K562 (cell line): ENCODE results near the gene SZT2. TPM values are rescaled to one million over a fixed set of nuclear protein-coding genes. Genes with fewer than 3 reads are reported as not detected.

Experiments used
- ATAC-seq: fragments of 200-7000 bp; cut with Tn5 transposase; 3 replicates; pipeline ENCODE4 v1.9.1; 2020; ENCODE audit warnings: moderate library complexity
- BruUV-seq: library from RNA; stranded (reverse); fragments of 400-500 nt; replicated peaks from 2 replicates; lab custom pipeline; 2021; lab: Mats Ljungman, UMichigan
- CTCF ChIA-PET: fragments of 300-600 bp; formaldehyde crosslinking; extraction: SDS; loops from one replicate; lab custom pipeline; 2021; ENCODE audit warnings: low intra/inter-chr PET ratio; lab: Yijun Ruan, JAX
- POLR2A ChIA-PET: fragments of 300-600, 350-650 bp; sonication (Branson Sonifier 250); formaldehyde crosslinking; extraction: SDS; loops from one replicate; lab custom pipeline; 2021; ENCODE audit warnings: antibody characterized with exemption, inconsistent platforms; lab: Yijun Ruan, JAX
- DNase-seq, 4 experiments: peaks; one replicate each; pipeline versions ENCODE4 v3.0.0 to v3.0.0-alpha.2; 2011 to 2018; ENCODE audit warnings: low spot score in 3 of 4, mixed read lengths in 3 of 4; ENCODE audit errors: extremely low read depth in 1 of 4
- FAIRE-seq: peaks from 2 replicates; lab custom pipeline; 2011; peaks lifted over from hg19 to GRCh38; lab: Jason Lieb, UNC
- H2AFZ ChIP-seq: 2 replicates; pipeline ENCODE4 v1.6.0; 2011; ENCODE audit warnings: low read depth, low read length, control low read depth, inconsistent platforms
- H3K27ac ChIP-seq: fragments of 200-600 bp; 3 replicates; pipeline ENCODE4 v1.8.0; 2011; ENCODE audit warnings: low read depth, mild to moderate bottlenecking, control low read depth, inconsistent platforms, low read length, moderate library complexity, mixed read lengths; ENCODE audit errors: extremely low read depth
- H3K27me3 ChIP-seq, 2 experiments: fragments of 300-600 bp in 1 of 2; 2 replicates in 1 of 2; 3 replicates in 1 of 2; pipeline versions ENCODE4 v1.6.0 to v1.8.0; 2011; ENCODE audit warnings: inconsistent platforms in 2 of 2, low read length in 2 of 2, mild to moderate bottlenecking in 1 of 2, mixed read lengths in 1 of 2, moderate library complexity in 1 of 2; ENCODE audit not compliant: control insufficient read depth in 2 of 2, insufficient read depth in 2 of 2
- H3K36me3 ChIP-seq: fragments of 300-600 bp; 3 replicates; pipeline ENCODE4 v1.8.0; 2011; ENCODE audit warnings: mild to moderate bottlenecking, low read length, inconsistent platforms; ENCODE audit not compliant: control insufficient read depth, insufficient read depth
- H3K4me1 ChIP-seq, 2 experiments: fragments of 200-600 bp in 1 of 2; replicated peaks in 1 of 2; 2 replicates in 1 of 2; 3 replicates in 1 of 2; pipeline versions ENCODE4 v1.5.1 to v1.8.0; 2011; ENCODE audit warnings: inconsistent platforms in 2 of 2, low read length in 2 of 2, mild to moderate bottlenecking in 1 of 2, mixed read lengths in 1 of 2, moderate library complexity in 1 of 2; ENCODE audit not compliant: control insufficient read depth in 2 of 2, insufficient read depth in 2 of 2
- H3K4me2 ChIP-seq: 2 replicates; pipeline ENCODE4 v1.6.1; 2011; ENCODE audit warnings: low read length, control low read depth, inconsistent platforms, mixed read lengths; ENCODE audit not compliant: insufficient read depth
- H3K4me3 ChIP-seq: fragments of 200-600 bp; sonication (generic), shearing (Covaris generic); 2 replicates; pipeline ENCODE4 v1.5.1; 2016; ENCODE audit warnings: control low read depth, inconsistent platforms
- H3K79me2 ChIP-seq: fragments of 200-600 bp; 3 replicates; pipeline ENCODE4 v1.8.0; 2011; ENCODE audit warnings: low read length, inconsistent platforms; ENCODE audit not compliant: control insufficient read depth, insufficient read depth
- H3K9ac ChIP-seq, 2 experiments: 2 replicates each; pipeline versions ENCODE4 v1.6.0 to v1.6.1; 2011; ENCODE audit warnings: low read depth in 2 of 2, low read length in 2 of 2, control low read depth in 1 of 2, inconsistent platforms in 1 of 2, mild to moderate bottlenecking in 1 of 2, mixed read lengths in 1 of 2; ENCODE audit not compliant: insufficient read depth in 1 of 2
- H3K9me1 ChIP-seq: one replicate; pipeline ENCODE4 v1.6.0; 2011; ENCODE audit warnings: inconsistent platforms, mild to moderate bottlenecking, low read length, moderate library complexity; ENCODE audit not compliant: control insufficient read depth, insufficient read depth
- H3K9me3 ChIP-seq: replicated peaks from 2 replicates; pipeline ENCODE4 v1.5.1; 2011; ENCODE audit warnings: low read depth, low read length, inconsistent platforms; ENCODE audit not compliant: control insufficient read depth, insufficient read depth
- H4K20me1 ChIP-seq: replicated peaks from 2 replicates; pipeline ENCODE4 v1.6.1; 2011; ENCODE audit warnings: low read length, inconsistent platforms, mixed read lengths; ENCODE audit not compliant: control insufficient read depth, insufficient read depth
- BACH1 ChIP-seq: fragments of 200-800 bp; sonication (Bioruptor generic); IDR thresholded peaks from 2 replicates; pipeline ENCODE4 v1.6.1; 2016; ENCODE audit warnings: missing genetic modification characterization, missing compliant biosample characterization
- BDP1 ChIP-seq: IDR thresholded peaks from 3 replicates; pipeline ENCODE4 v1.6.1; 2011; ENCODE audit not compliant: insufficient read length, insufficient read depth
- CBX1 ChIP-seq: sonication (generic); IDR thresholded peaks from 2 replicates; pipeline ENCODE4 v1.6.1; 2016; ENCODE audit warnings: antibody characterized with exemption, low read depth, mild to moderate bottlenecking
- CHD1 ChIP-seq: fragments of 200-600 bp; sonication (generic); IDR thresholded peaks from one replicate; pipeline ENCODE4 v1.6.1; 2012; ENCODE audit warnings: mild to moderate bottlenecking, moderate library complexity, low read length, inconsistent platforms
- EP300 ChIP-seq: IDR thresholded peaks from 2 replicates; pipeline ENCODE4 v1.6.1; 2012; ENCODE audit warnings: low read length, improper control_type of control experiment
- ESRRA ChIP-seq: fragments of 450-650 bp; IDR thresholded peaks from 2 replicates; pipeline ENCODE4 v1.6.1; 2014; ENCODE audit warnings: low read depth, mild to moderate bottlenecking, moderate library complexity, borderline replicate concordance
- GATA2 ChIP-seq: sonication (generic); formaldehyde crosslinking; IDR thresholded peaks from 2 replicates; pipeline ENCODE4 v1.4.0; 2020; ENCODE audit warnings: mild to moderate bottlenecking, missing genetic modification reagents
- HSF4 ChIP-seq: fragments of 250-450 bp; sonication (Bioruptor Pico); IDR thresholded peaks from 2 replicates; pipeline ENCODE4 v2.1.2; 2022; ENCODE audit warnings: mild to moderate bottlenecking, moderate library complexity, borderline replicate concordance
- IRF2 ChIP-seq: sonication (generic); formaldehyde crosslinking; IDR thresholded peaks from 2 replicates; pipeline ENCODE4 v1.8.1; 2022; ENCODE audit warnings: mild to moderate bottlenecking, missing genetic modification reagents
- MTF1 ChIP-seq: fragments of 250-450 bp; sonication (Bioruptor Pico); IDR thresholded peaks from 2 replicates; pipeline ENCODE4 v1.9.0; 2021; ENCODE audit warnings: moderate library complexity, mild to moderate bottlenecking, inconsistent platforms, borderline replicate concordance
- STAT5B ChIP-seq: fragments of 250-450 bp; sonication (Bioruptor Pico); IDR thresholded peaks from 2 replicates; pipeline ENCODE4 v1.8.0; 2021; ENCODE audit warnings: mild to moderate bottlenecking, inconsistent platforms
- U2AF2 ChIP-seq: fragments of 200-400 bp; formaldehyde crosslinking; optimal IDR thresholded peaks from 2 replicates; pipeline ENCODE3; 2017; ENCODE audit warnings: low read depth, mild to moderate bottlenecking, low read length
- ZNF644 ChIP-seq: fragments of 200-800 bp; sonication (Bioruptor generic); IDR thresholded peaks from 2 replicates; pipeline ENCODE4 v1.6.1; 2016; ENCODE audit warnings: low read depth, missing genetic modification characterization, missing compliant biosample characterization
- ZNF696 ChIP-seq: fragments of 250-450 bp; sonication (Bioruptor Pico); conservative IDR thresholded peaks from 2 replicates; pipeline ENCODE4 v1.4.0; 2020; ENCODE audit warnings: mild to moderate bottlenecking, moderate library complexity
- ZNF699 ChIP-seq: fragments of 250-450 bp; sonication (Bioruptor Pico); IDR thresholded peaks from 2 replicates; pipeline ENCODE4 v1.8.0; 2021; ENCODE audit warnings: mild to moderate bottlenecking, moderate library complexity; ENCODE audit not compliant: insufficient replicate concordance
- WGBS: fragments of 100-300 bp; shearing (Covaris generic); methylation state at CpG from one replicate; pipeline ENCODE4 v1.1.6; 2016; ENCODE audit warnings: low coverage, mixed read lengths; ENCODE audit not compliant: insufficient coverage; ENCODE audit errors: missing lambda C conversion rate; 5-methylcytosine and 5-hydroxymethylcytosine counted together
- in situ Hi-C: fragments of 300-500 bp; cut with MboI; formaldehyde crosslinking; loops from 4 replicates; pipeline ENCODE4 v1.15.0; 2018; ENCODE audit warnings: inconsistent platforms, mixed read lengths
- intact Hi-C: fragments of 100-400 bp; cut with micrococcal nuclease; formaldehyde crosslinking; loops from 2 replicates; pipeline ENCODE4 v1.14.2; 2022
- polyA plus RNA-seq, 8 experiments: library from polyadenylated mRNA; depleted of rRNA in 4 of 8; stranded (reverse) in 5 of 8; unstranded in 3 of 8; fragments of >200 nt; fragmentation: Nextera tagmentation in 2 of 8; fragmentation: Illumina TruSeq in 1 of 8; extraction: Ambion mirVana in 2 of 8; extraction: Trizol in 1 of 8; gene quantifications; 2 replicates each; pipeline versions ENCODE4 v1.2.1 to v1.2.3, GENCODE V29; 2011 to 2014; ENCODE audit warnings: inconsistent platforms in 1 of 8, missing spikeins in 1 of 8
- total RNA-seq, 7 experiments: library from RNA; depleted of rRNA in 6 of 7; stranded (reverse); fragments of >200 nt in 6 of 7; fragmentation: Illumina TruSeq in 2 of 7; extraction: Trizol in 2 of 7; gene quantifications; 2 replicates each; pipeline versions ENCODE4 v1.2.1 to v1.2.3, GENCODE V29; 2011 to 2021; ENCODE audit warnings: low replicate concordance in 1 of 7
- TF ChIP-seq, protein P1 (sequence below), 2 experiments: fragments of 250-450 bp in 1 of 2; fragments of 450-650 bp in 1 of 2; sonication (Bioruptor Pico) in 1 of 2; IDR thresholded peaks; 2 replicates each; pipeline versions ENCODE4 v1.6.1 to v1.8.0; 2016 to 2021; ENCODE audit warnings: mild to moderate bottlenecking in 2 of 2, moderate library complexity in 2 of 2, missing compliant biosample characterization in 1 of 2, missing genetic modification characterization in 1 of 2
- TF ChIP-seq, protein P2 (sequence below): fragments of 250-450 bp; sonication (Bioruptor Pico); IDR thresholded peaks from 2 replicates; pipeline ENCODE4 v1.5.0; 2022; ENCODE audit warnings: mild to moderate bottlenecking

SZT2 gene
- total and polyA plus RNA-seq, 9 of the 15 experiments (the other 6 are each of a cell fraction or from before 2014, with no cell fraction given), result 0.88 to 31.0 (median 12.8) TPM

DNA sequence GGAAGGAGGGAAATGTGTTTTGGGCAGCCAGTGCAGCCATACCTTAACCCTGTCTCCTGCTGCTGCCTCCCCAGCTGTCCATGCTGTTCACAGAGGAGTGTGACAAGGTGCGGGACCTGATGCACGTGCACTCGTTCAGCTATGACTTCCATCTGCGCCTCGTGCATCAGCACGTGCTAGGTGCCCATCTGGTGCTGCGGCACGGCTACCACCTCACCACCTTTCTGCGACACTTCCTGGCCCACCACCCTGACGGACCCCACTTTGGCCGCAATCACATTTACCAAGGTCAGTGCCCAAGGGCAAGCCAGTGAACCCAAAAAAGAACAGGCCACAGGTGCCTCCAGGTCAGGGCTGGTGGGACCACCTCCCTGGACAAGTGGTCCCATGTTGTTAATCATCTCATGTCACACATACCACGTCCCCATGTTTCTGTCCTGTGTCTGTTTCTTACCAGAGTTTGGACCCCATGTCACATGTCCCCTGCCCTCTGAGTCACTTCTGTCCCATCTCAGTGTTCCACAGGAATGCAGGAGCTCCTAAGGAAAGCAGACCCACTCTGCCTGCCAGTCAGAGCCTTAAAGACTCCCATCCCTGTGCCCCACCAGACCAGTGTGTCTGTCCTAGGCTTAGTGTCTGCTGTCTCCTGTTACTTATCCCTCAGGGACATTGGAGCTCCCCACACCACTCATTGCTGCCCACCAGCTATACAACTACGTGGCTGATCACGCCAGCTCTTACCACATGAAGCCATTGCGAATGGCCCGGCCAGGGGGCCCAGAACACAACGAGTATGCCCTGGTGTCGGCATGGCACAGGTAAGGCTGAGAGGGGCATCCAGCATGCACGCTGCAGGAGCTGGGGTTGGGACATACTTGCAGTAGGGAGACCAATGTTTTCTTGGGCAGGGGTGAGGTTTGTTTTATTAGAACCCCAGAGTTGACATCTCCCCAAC is 57.5 kb downstream of the SZT2 start:
- intact Hi-C loops, result no loop called here
- Histone ChIP-seq H2AFZ (no peak overlapping the region), H3K4me2 (no peak overlapping the region), H3K9me3 (no peaks in the 10 kb centered on the region), H4K20me1 (peaks cover 4% of the 10 kb centered on the region; the same call in 1 of the 2 replicates), H3K27ac (no peak overlapping the region), H3K9ac (no peak overlapping the region; a peak in 1 of 4 replicates), H3K4me1 (peaks cover 8 to 14% of the 10 kb centered on the region in 2 experiments; a peak in 4 of 5 replicates), H3K27me3 (no peaks in the 10 kb centered on the region), H3K4me3 (no peak overlapping the region), H3K36me3 (peaks cover 67% of the 10 kb centered on the region; the same call in 2 of the 3 replicates), H3K9me1 (peaks cover 4% of the 10 kb centered on the region), H3K79me2 (no peaks in the 10 kb centered on the region)
- in situ Hi-C loops, result no loop called here
- ChIA-PET POLR2A (interaction anchor here (0.6 kb wide), 3 partner anchors 280 to 681 kb away, joined by 3 to 4 read pairs (median 3); no protein-coding TSS in a partner anchor), CTCF (no interaction called here)
- no peak for ATAC-seq
- BruUV-seq, result no TSS peak
- 84% methylated on average over 19 of the region's 19 CpGs for WGBS
- DNase-seq, result no peak
- no peak for FAIRE-seq
- TF ChIP-seq MTF1 (CRISPR knock-in tag) (no peak), IRF2 (CRISPR knock-in tag) (no peak), STAT5B (CRISPR knock-in tag) (no peak), ZNF696 (CRISPR knock-in tag) (no peak), BDP1 (no peak), CBX1 (no peak), ZNF644 (tag) (no peak), GATA2 (CRISPR knock-in tag) (no peak), BACH1 (tag) (no peak), EP300 (no peak), HSF4 (no peak), U2AF2 (no peak), ESRRA (no peak), CHD1 (no peak), ZNF699 (no peak)
- TF ChIP-seq, protein P1, sequence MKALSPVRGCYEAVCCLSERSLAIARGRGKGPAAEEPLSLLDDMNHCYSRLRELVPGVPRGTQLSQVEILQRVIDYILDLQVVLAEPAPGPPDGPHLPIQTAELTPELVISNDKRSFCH (CRISPR knock-in tag; IDR thresholded peaks at IDR 0.05), result no peak
- TF ChIP-seq, protein P1 (tag; IDR thresholded peaks at IDR 0.05), result no peak
- TF ChIP-seq, protein P2, sequence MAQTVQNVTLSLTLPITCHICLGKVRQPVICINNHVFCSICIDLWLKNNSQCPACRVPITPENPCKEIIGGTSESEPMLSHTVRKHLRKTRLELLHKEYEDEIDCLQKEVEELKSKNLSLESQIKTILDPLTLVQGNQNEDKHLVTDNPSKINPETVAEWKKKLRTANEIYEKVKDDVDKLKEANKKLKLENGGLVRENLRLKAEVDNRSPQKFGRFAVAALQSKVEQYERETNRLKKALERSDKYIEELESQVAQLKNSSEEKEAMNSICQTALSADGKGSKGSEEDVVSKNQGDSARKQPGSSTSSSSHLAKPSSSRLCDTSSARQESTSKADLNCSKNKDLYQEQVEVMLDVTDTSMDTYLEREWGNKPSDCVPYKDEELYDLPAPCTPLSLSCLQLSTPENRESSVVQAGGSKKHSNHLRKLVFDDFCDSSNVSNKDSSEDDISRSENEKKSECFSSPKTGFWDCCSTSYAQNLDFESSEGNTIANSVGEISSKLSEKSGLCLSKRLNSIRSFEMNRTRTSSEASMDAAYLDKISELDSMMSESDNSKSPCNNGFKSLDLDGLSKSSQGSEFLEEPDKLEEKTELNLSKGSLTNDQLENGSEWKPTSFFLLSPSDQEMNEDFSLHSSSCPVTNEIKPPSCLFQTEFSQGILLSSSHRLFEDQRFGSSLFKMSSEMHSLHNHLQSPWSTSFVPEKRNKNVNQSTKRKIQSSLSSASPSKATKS (CRISPR knock-in tag), result no peak
